K562 (cell line): ENCODE results near the gene SLC30A1. TPM values are rescaled to one million over a fixed set of nuclear protein-coding genes. Genes with fewer than 3 reads are reported as not detected.

ENCODE experiments used
- ATAC-seq: fragments of 200-7000 bp; cut with Tn5 transposase; 3 replicates; pipeline ENCODE4 v1.9.1; 2020; ENCODE audit warnings: moderate library complexity
- BruUV-seq: library from RNA; stranded (reverse); fragments of 400-500 nt; replicated peaks from 2 replicates; lab custom pipeline; 2021; lab: Mats Ljungman, UMichigan
- CTCF ChIA-PET: fragments of 300-600 bp; formaldehyde crosslinking; extraction: SDS; loops from one replicate; lab custom pipeline; 2021; ENCODE audit warnings: low intra/inter-chr PET ratio; lab: Yijun Ruan, JAX
- POLR2A ChIA-PET: fragments of 300-600, 350-650 bp; sonication (Branson Sonifier 250); formaldehyde crosslinking; extraction: SDS; loops from one replicate; lab custom pipeline; 2021; ENCODE audit warnings: antibody characterized with exemption, inconsistent platforms; lab: Yijun Ruan, JAX
- DNase-seq, 4 experiments: peaks; one replicate each; pipeline versions ENCODE4 v3.0.0 to v3.0.0-alpha.2; 2011 to 2018; ENCODE audit warnings: low spot score in 3 of 4, mixed read lengths in 3 of 4; ENCODE audit errors: extremely low read depth in 1 of 4
- FAIRE-seq: peaks from 2 replicates; lab custom pipeline; 2011; peaks lifted over from hg19 to GRCh38; lab: Jason Lieb, UNC
- H2AFZ ChIP-seq: 2 replicates; pipeline ENCODE4 v1.6.0; 2011; ENCODE audit warnings: low read depth, low read length, control low read depth, inconsistent platforms
- H3K27ac ChIP-seq: fragments of 200-600 bp; 3 replicates; pipeline ENCODE4 v1.8.0; 2011; ENCODE audit warnings: low read depth, mild to moderate bottlenecking, control low read depth, inconsistent platforms, low read length, moderate library complexity, mixed read lengths; ENCODE audit errors: extremely low read depth
- H3K27me3 ChIP-seq, 2 experiments: fragments of 300-600 bp in 1 of 2; 2 replicates in 1 of 2; 3 replicates in 1 of 2; pipeline versions ENCODE4 v1.6.0 to v1.8.0; 2011; ENCODE audit warnings: inconsistent platforms in 2 of 2, low read length in 2 of 2, mild to moderate bottlenecking in 1 of 2, mixed read lengths in 1 of 2, moderate library complexity in 1 of 2; ENCODE audit not compliant: control insufficient read depth in 2 of 2, insufficient read depth in 2 of 2
- H3K36me3 ChIP-seq: fragments of 300-600 bp; 3 replicates; pipeline ENCODE4 v1.8.0; 2011; ENCODE audit warnings: mild to moderate bottlenecking, low read length, inconsistent platforms; ENCODE audit not compliant: control insufficient read depth, insufficient read depth
- H3K4me1 ChIP-seq, 2 experiments: fragments of 200-600 bp in 1 of 2; replicated peaks in 1 of 2; 2 replicates in 1 of 2; 3 replicates in 1 of 2; pipeline versions ENCODE4 v1.5.1 to v1.8.0; 2011; ENCODE audit warnings: inconsistent platforms in 2 of 2, low read length in 2 of 2, mild to moderate bottlenecking in 1 of 2, mixed read lengths in 1 of 2, moderate library complexity in 1 of 2; ENCODE audit not compliant: control insufficient read depth in 2 of 2, insufficient read depth in 2 of 2
- H3K4me2 ChIP-seq: 2 replicates; pipeline ENCODE4 v1.6.1; 2011; ENCODE audit warnings: low read length, control low read depth, inconsistent platforms, mixed read lengths; ENCODE audit not compliant: insufficient read depth
- H3K4me3 ChIP-seq: fragments of 200-600 bp; sonication (generic), shearing (Covaris generic); 2 replicates; pipeline ENCODE4 v1.5.1; 2016; ENCODE audit warnings: control low read depth, inconsistent platforms
- H3K79me2 ChIP-seq: fragments of 200-600 bp; 3 replicates; pipeline ENCODE4 v1.8.0; 2011; ENCODE audit warnings: low read length, inconsistent platforms; ENCODE audit not compliant: control insufficient read depth, insufficient read depth
- H3K9ac ChIP-seq, 2 experiments: 2 replicates each; pipeline versions ENCODE4 v1.6.0 to v1.6.1; 2011; ENCODE audit warnings: low read depth in 2 of 2, low read length in 2 of 2, control low read depth in 1 of 2, inconsistent platforms in 1 of 2, mild to moderate bottlenecking in 1 of 2, mixed read lengths in 1 of 2; ENCODE audit not compliant: insufficient read depth in 1 of 2
- H3K9me1 ChIP-seq: one replicate; pipeline ENCODE4 v1.6.0; 2011; ENCODE audit warnings: inconsistent platforms, mild to moderate bottlenecking, low read length, moderate library complexity; ENCODE audit not compliant: control insufficient read depth, insufficient read depth
- H3K9me3 ChIP-seq: replicated peaks from 2 replicates; pipeline ENCODE4 v1.5.1; 2011; ENCODE audit warnings: low read depth, low read length, inconsistent platforms; ENCODE audit not compliant: control insufficient read depth, insufficient read depth
- H4K20me1 ChIP-seq: replicated peaks from 2 replicates; pipeline ENCODE4 v1.6.1; 2011; ENCODE audit warnings: low read length, inconsistent platforms, mixed read lengths; ENCODE audit not compliant: control insufficient read depth, insufficient read depth
- CEBPG ChIP-seq, 3 experiments: fragments of 200-800 bp in 1 of 3; sonication (Bioruptor generic) in 1 of 3; sonication (generic) in 1 of 3; formaldehyde crosslinking in 1 of 3; IDR thresholded peaks in 2 of 3; conservative IDR thresholded peaks in 1 of 3; 2 replicates each; pipeline versions ENCODE4 v1.6.1 to v1.8.0; 2016 to 2022; ENCODE audit warnings: missing compliant biosample characterization in 2 of 3, missing genetic modification characterization in 2 of 3, mild to moderate bottlenecking in 1 of 3, missing genetic modification reagents in 1 of 3
- FOXJ3 ChIP-seq: sonication (generic); formaldehyde crosslinking; IDR thresholded peaks from 2 replicates; pipeline ENCODE4 v1.4.0; 2020; ENCODE audit warnings: mild to moderate bottlenecking, missing genetic modification reagents
- KHSRP ChIP-seq: fragments of 450-650 bp; IDR thresholded peaks from 2 replicates; pipeline ENCODE4 v1.6.1; 2017
- KLF10 ChIP-seq: fragments of 250-450 bp; sonication (Bioruptor Pico); IDR thresholded peaks from 2 replicates; pipeline ENCODE4 v1.6.1; 2021; ENCODE audit warnings: matching md5 sums
- NBN ChIP-seq: fragments of 450-650 bp; IDR thresholded peaks from 2 replicates; pipeline ENCODE4 v1.6.1; 2016; ENCODE audit warnings: low read depth, mild to moderate bottlenecking
- PPARD ChIP-seq: fragments of 250-450 bp; sonication (Bioruptor Pico); IDR thresholded peaks from 2 replicates; pipeline ENCODE4 v1.8.0; 2022; ENCODE audit warnings: inconsistent platforms, mild to moderate bottlenecking, moderate library complexity
- RBM17 ChIP-seq: fragments of 200-400 bp; formaldehyde crosslinking; IDR thresholded peaks from 2 replicates; pipeline ENCODE4 v1.6.1; 2017; ENCODE audit warnings: low read depth, mild to moderate bottlenecking, low read length, borderline replicate concordance
- ZNF77 ChIP-seq: fragments of 250-450 bp; sonication (Bioruptor Pico); IDR thresholded peaks from 2 replicates; pipeline ENCODE4 v1.5.0; 2020
- WGBS: fragments of 100-300 bp; shearing (Covaris generic); methylation state at CpG from one replicate; pipeline ENCODE4 v1.1.6; 2016; ENCODE audit warnings: low coverage, mixed read lengths; ENCODE audit not compliant: insufficient coverage; ENCODE audit errors: missing lambda C conversion rate; 5-methylcytosine and 5-hydroxymethylcytosine counted together
- in situ Hi-C: fragments of 300-500 bp; cut with MboI; formaldehyde crosslinking; loops from 4 replicates; pipeline ENCODE4 v1.15.0; 2018; ENCODE audit warnings: inconsistent platforms, mixed read lengths
- intact Hi-C: fragments of 100-400 bp; cut with micrococcal nuclease; formaldehyde crosslinking; loops from 2 replicates; pipeline ENCODE4 v1.14.2; 2022
- polyA plus RNA-seq, 8 experiments: library from polyadenylated mRNA; depleted of rRNA in 4 of 8; stranded (reverse) in 5 of 8; unstranded in 3 of 8; fragments of >200 nt; fragmentation: Nextera tagmentation in 2 of 8; fragmentation: Illumina TruSeq in 1 of 8; extraction: Ambion mirVana in 2 of 8; extraction: Trizol in 1 of 8; gene quantifications; 2 replicates each; pipeline versions ENCODE4 v1.2.1 to v1.2.3, GENCODE V29; 2011 to 2014; ENCODE audit warnings: inconsistent platforms in 1 of 8, missing spikeins in 1 of 8
- total RNA-seq, 7 experiments: library from RNA; depleted of rRNA in 6 of 7; stranded (reverse); fragments of >200 nt in 6 of 7; fragmentation: Illumina TruSeq in 2 of 7; extraction: Trizol in 2 of 7; gene quantifications; 2 replicates each; pipeline versions ENCODE4 v1.2.1 to v1.2.3, GENCODE V29; 2011 to 2021; ENCODE audit warnings: low replicate concordance in 1 of 7
- TF ChIP-seq, protein P1 (sequence below): sonication (generic); formaldehyde crosslinking; IDR thresholded peaks from 2 replicates; pipeline ENCODE4 v1.8.1; 2023; ENCODE audit warnings: missing genetic modification reagents, mild to moderate bottlenecking, borderline replicate concordance
- TF ChIP-seq, protein P2 (sequence below), 3 experiments: fragments of 200-800 bp in 1 of 3; sonication (Bioruptor generic) in 1 of 3; sonication (generic) in 1 of 3; formaldehyde crosslinking in 1 of 3; IDR thresholded peaks; 2 replicates each; pipeline versions ENCODE4 v1.6.1 to v1.8.0; 2016 to 2022; ENCODE audit warnings: mild to moderate bottlenecking in 2 of 3, missing compliant biosample characterization in 2 of 3, missing genetic modification characterization in 2 of 3, missing genetic modification reagents in 1 of 3
- TF ChIP-seq, protein P3 (sequence below): sonication (generic); formaldehyde crosslinking; IDR thresholded peaks from 2 replicates; pipeline ENCODE4 v1.8.0; 2023; ENCODE audit warnings: mild to moderate bottlenecking, missing genetic modification reagents

Gene SLC30A1
- total and polyA plus RNA-seq, 9 of the 15 experiments (the other 6 are each of a cell fraction or from before 2014, with no cell fraction given), result 4.1 to 14.4 (median 6.6) TPM

DNA sequence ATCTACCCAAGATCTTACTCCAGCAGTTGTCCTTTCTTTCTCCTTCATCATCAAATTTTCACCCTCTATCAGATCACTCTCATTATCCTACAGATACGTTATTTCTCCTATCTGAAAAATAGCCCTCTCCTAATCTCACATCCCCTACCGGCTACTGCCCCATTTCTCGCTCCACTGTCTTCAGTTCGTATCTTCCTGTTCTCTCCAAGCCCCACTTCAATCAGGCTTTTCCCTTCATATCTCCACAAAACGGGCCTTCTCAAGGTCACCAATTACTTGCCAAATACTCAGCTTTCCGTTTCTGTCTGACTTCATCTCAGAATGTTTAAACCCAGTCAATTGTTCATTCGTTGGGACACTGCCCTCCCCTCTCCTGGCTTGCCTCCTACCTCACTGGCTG lies 32.4 kb downstream of the SLC30A1 start (continued):
- TF ChIP-seq, protein P1, sequence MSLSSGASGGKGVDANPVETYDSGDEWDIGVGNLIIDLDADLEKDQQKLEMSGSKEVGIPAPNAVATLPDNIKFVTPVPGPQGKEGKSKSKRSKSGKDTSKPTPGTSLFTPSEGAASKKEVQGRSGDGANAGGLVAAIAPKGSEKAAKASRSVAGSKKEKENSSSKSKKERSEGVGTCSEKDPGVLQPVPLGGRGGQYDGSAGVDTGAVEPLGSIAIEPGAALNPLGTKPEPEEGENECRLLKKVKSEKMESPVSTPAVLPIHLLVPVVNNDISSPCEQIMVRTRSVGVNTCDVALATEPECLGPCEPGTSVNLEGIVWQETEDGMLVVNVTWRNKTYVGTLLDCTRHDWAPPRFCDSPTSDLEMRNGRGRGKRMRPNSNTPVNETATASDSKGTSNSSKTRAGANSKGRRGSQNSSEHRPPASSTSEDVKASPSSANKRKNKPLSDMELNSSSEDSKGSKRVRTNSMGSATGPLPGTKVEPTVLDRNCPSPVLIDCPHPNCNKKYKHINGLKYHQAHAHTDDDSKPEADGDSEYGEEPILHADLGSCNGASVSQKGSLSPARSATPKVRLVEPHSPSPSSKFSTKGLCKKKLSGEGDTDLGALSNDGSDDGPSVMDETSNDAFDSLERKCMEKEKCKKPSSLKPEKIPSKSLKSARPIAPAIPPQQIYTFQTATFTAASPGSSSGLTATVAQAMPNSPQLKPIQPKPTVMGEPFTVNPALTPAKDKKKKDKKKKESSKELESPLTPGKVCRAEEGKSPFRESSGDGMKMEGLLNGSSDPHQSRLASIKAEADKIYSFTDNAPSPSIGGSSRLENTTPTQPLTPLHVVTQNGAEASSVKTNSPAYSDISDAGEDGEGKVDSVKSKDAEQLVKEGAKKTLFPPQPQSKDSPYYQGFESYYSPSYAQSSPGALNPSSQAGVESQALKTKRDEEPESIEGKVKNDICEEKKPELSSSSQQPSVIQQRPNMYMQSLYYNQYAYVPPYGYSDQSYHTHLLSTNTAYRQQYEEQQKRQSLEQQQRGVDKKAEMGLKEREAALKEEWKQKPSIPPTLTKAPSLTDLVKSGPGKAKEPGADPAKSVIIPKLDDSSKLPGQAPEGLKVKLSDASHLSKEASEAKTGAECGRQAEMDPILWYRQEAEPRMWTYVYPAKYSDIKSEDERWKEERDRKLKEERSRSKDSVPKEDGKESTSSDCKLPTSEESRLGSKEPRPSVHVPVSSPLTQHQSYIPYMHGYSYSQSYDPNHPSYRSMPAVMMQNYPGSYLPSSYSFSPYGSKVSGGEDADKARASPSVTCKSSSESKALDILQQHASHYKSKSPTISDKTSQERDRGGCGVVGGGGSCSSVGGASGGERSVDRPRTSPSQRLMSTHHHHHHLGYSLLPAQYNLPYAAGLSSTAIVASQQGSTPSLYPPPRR (CRISPR knock-in tag), result no peak
- no peak for TF ChIP-seq ZNF77 (CRISPR knock-in tag)
- TF ChIP-seq, protein P2, sequence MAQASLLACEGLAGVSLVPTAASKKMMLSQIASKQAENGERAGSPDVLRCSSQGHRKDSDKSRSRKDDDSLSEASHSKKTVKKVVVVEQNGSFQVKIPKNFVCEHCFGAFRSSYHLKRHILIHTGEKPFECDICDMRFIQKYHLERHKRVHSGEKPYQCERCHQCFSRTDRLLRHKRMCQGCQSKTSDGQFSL (CRISPR knock-in tag; IDR thresholded peaks at IDR 0.05), result no peak
- TF ChIP-seq, protein P2 (tag; IDR thresholded peaks at IDR 0.05), result no peak

DNA sequence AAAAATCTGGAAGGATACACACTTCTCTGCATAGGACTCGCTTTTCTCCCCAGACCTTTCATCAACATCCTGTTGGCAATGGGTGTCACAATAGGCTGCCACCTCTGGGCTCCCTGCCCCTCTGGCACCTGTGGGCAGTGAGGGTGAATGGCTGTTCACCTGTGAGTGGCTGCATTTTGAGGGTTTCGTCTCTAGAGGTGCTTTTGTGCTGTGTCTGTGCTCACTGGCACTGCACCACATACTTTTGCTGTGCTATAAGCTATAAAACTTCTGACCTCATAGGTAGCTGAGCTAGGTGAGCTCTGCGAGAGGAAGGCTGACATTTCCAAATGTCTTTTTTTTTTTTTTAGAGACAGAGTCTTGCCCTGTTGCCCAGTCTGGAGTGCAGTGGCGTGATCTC lies 35.9 kb downstream of the SLC30A1 start:
- H3K4me3 ChIP-seq, result no peak overlapping the region
- no peak for ATAC-seq
- intact Hi-C loops (no loop called here), in situ Hi-C loops (no loop called here)
- no peak for DNase-seq
- 58% methylated on average over 4 of the region's 4 CpGs for WGBS
- no peak overlapping the region for H3K9ac ChIP-seq
- no peaks in the 10 kb centered on the region for H4K20me1 ChIP-seq
- H3K9me3 ChIP-seq, result peaks cover 2% of the 10 kb centered on the region; the same call in 1 of the 2 replicates
- no peak overlapping the region for H3K27ac ChIP-seq
- ChIA-PET CTCF (interaction anchor here (0.6 kb wide), 1 partner anchor 103 kb away, joined by 6 read pairs; no protein-coding TSS in a partner anchor), POLR2A (interaction anchor here (0.9 to 2.0 kb wide), 4 partner anchors 9 to 36 kb away, joined by 3 to 7 read pairs (median 4); partner anchors contain the start of gene SLC30A1)
- no peak overlapping the region for H2AFZ ChIP-seq
- FAIRE-seq, result no peak
- no TSS peak for BruUV-seq
- H3K9me1 ChIP-seq, result no peaks in the 10 kb centered on the region
- no peaks in the 10 kb centered on the region for H3K79me2 ChIP-seq
- H3K36me3 ChIP-seq, result no peaks in the 10 kb centered on the region
- H3K4me2 ChIP-seq, result no peak overlapping the region
- no peaks in the 10 kb centered on the region for H3K27me3 ChIP-seq
- H3K4me1 ChIP-seq, result peaks cover 13 to 18% of the 10 kb centered on the region in 2 experiments
- TF ChIP-seq FOXJ3 (CRISPR knock-in tag) (no peak), RBM17 (no peak), ZNF77 (CRISPR knock-in tag) (no peak), PPARD (CRISPR knock-in tag) (no peak), CEBPG (CRISPR knock-in tag; IDR thresholded peaks at IDR 0.05) (no peak), CEBPG (tag; conservative IDR thresholded peaks at IDR 0.05 in 1 of 2, IDR thresholded peaks at IDR 0.05 in 1 of 2) (no peak), KLF10 (CRISPR knock-in tag) (no peak), NBN (no peak), KHSRP (no peak)
- TF ChIP-seq, protein P3, sequence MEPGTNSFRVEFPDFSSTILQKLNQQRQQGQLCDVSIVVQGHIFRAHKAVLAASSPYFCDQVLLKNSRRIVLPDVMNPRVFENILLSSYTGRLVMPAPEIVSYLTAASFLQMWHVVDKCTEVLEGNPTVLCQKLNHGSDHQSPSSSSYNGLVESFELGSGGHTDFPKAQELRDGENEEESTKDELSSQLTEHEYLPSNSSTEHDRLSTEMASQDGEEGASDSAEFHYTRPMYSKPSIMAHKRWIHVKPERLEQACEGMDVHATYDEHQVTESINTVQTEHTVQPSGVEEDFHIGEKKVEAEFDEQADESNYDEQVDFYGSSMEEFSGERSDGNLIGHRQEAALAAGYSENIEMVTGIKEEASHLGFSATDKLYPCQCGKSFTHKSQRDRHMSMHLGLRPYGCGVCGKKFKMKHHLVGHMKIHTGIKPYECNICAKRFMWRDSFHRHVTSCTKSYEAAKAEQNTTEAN (CRISPR knock-in tag), result no peak
